Panc1 (cell line): ENCODE results near the gene KANK4. TPM values are rescaled to one million over a fixed set of nuclear protein-coding genes. Genes with fewer than 3 reads are reported as not detected.

Experiments used
- ATAC-seq: fragments of 200-7000 bp; cut with Tn5 transposase; 2 replicates; pipeline ENCODE4 v1.9.1; 2020; ENCODE audit warnings: mild to moderate bottlenecking, moderate library complexity
- BruUV-seq: library from RNA; stranded (reverse); fragments of 400-500 nt; replicated peaks from 2 replicates; lab custom pipeline; 2021; lab: Mats Ljungman, UMichigan
- CTCF ChIA-PET: fragments of 300-600 bp; sonication (Branson Sonifier 250); formaldehyde crosslinking; loops from one replicate; lab custom pipeline; 2022; ENCODE audit warnings: antibody characterized with exemption; lab: Charles Lee
- POLR2A ChIA-PET: fragments of 300-600 bp; sonication (Branson Sonifier 250); formaldehyde crosslinking; loops from one replicate; lab custom pipeline; 2022; ENCODE audit warnings: antibody characterized with exemption; lab: Charles Lee
- DNase-seq: peaks from one replicate; pipeline ENCODE4 v3.0.0-alpha.2; 2010; ENCODE audit warnings: low read depth, low spot score
- H3K27ac ChIP-seq: 2 replicates; pipeline ENCODE4 v1.5.1; 2011; ENCODE audit warnings: mild to moderate bottlenecking, low read length, inconsistent platforms
- H3K27me3 ChIP-seq: fragments of 200-500 bp; sonication (Bioruptor generic); 2 replicates; pipeline ENCODE4 v1.6.0; 2014; ENCODE audit warnings: low read length, inconsistent platforms; ENCODE audit not compliant: control insufficient read depth, insufficient read depth
- H3K36me3 ChIP-seq: fragments of 200-500 bp; sonication (Bioruptor generic); 2 replicates; pipeline ENCODE4 v1.5.1; 2014; ENCODE audit warnings: inconsistent platforms, mild to moderate bottlenecking, low read length, moderate library complexity; ENCODE audit not compliant: control insufficient read depth, insufficient read depth
- H3K4me1 ChIP-seq: 2 replicates; pipeline ENCODE4 v1.5.1; 2011; ENCODE audit warnings: inconsistent platforms, mild to moderate bottlenecking, low read length, moderate library complexity; ENCODE audit not compliant: control insufficient read depth, insufficient read depth
- H3K4me3 ChIP-seq, 2 experiments: 2 replicates each; pipeline ENCODE4 v1.5.1; 2011 to 2012; ENCODE audit warnings: low read depth in 2 of 2, low read length in 2 of 2, mild to moderate bottlenecking in 2 of 2, inconsistent platforms in 1 of 2, moderate library complexity in 1 of 2
- H3K9me3 ChIP-seq: fragments of 200-500 bp; sonication (Bioruptor generic); 2 replicates; pipeline ENCODE4 v1.5.1; 2014; ENCODE audit warnings: low read depth, mild to moderate bottlenecking, inconsistent platforms, low read length, moderate library complexity; ENCODE audit not compliant: control insufficient read depth, insufficient read depth
- CTCF ChIP-seq: fragments of 450-650 bp; IDR thresholded peaks from 2 replicates; pipeline ENCODE4 v1.5.1; 2017; ENCODE audit warnings: mild to moderate bottlenecking
- POLR2AphosphoS5 ChIP-seq: IDR thresholded peaks from 2 replicates; pipeline ENCODE4 v1.6.1; 2012; ENCODE audit warnings: mild to moderate bottlenecking, low read depth, low read length, moderate library complexity
- REST ChIP-seq, 2 experiments: IDR thresholded peaks; 2 replicates each; pipeline ENCODE4 v1.6.1; 2011 to 2012; ENCODE audit warnings: low read depth in 2 of 2, control low read depth in 1 of 2, low read length in 1 of 2, mild to moderate bottlenecking in 1 of 2, moderate library complexity in 1 of 2; ENCODE audit not compliant: insufficient read depth in 1 of 2
- SIN3A ChIP-seq: IDR thresholded peaks from 2 replicates; pipeline ENCODE4 v1.6.1; 2012; ENCODE audit warnings: low read depth, mild to moderate bottlenecking, low read length, moderate library complexity, borderline replicate concordance; ENCODE audit not compliant: insufficient read depth
- TCF7L2 ChIP-seq: IDR thresholded peaks from 2 replicates; pipeline ENCODE4 v1.6.1; 2011; ENCODE audit warnings: mild to moderate bottlenecking, low read depth, low read length, inconsistent platforms
- in situ Hi-C: cut with HindIII; loops from 2 replicates; pipeline ENCODE4 v1.10.0; 2016; ENCODE audit warnings: low sequenced_read_pairs, low pct_unique_long_range_greater_than_20kb
- intact Hi-C: fragments of 100-400 bp; cut with micrococcal nuclease; formaldehyde crosslinking; loops from one replicate; pipeline ENCODE4 v1.10.0; 2022; ENCODE audit not compliant: unreplicated experiment
- total RNA-seq: library from RNA; stranded (reverse); gene quantifications from one replicate; pipeline ENCODE4 v1.2.1, GENCODE V29; 2021; ENCODE audit not compliant: unreplicated experiment

The KANK4 gene
- total RNA-seq, 1 experiment from 2014 or later: 0.18 TPM

- TF ChIP-seq TCF7L2 (no peak), REST (IDR thresholded peaks at IDR 0.05; ENCODE audit: insufficient read depth in 1 of 2, low read depth in 2 of 2, low read length in 1 of 2) (no peak), POLR2AphosphoS5 (no peak), CTCF (no peak), SIN3A (no peak)
- Histone ChIP-seq H3K4me1 (peaks cover 3% of the 10 kb centered on the region; the same call in 1 of the 2 replicates), H3K4me3 (no peak overlapping the region), H3K36me3 (no peaks in the 10 kb centered on the region), H3K27ac (no peak overlapping the region), H3K9me3 (no peaks in the 10 kb centered on the region), H3K27me3 (0 out of 2 replicates have a peak, but pooled peaks cover 3% of the 10 kb centered on the region)
- DNase-seq (no peak), ATAC-seq (no peak)
- no TSS peak for BruUV-seq
- POLR2A ChIA-PET: no interaction called here
- intact Hi-C loops: no loop called here
- CTCF ChIA-PET: no interaction called here
- in situ Hi-C loops: no loop called here
These were observed 44.4 kb downstream of the KANK4 start for GRCh38 chr1:62274496-62275485.

- no TSS peak for BruUV-seq
- Histone ChIP-seq H3K9me3 (no peaks in the 10 kb centered on the region), H3K4me3 (no peak overlapping the region), H3K27me3 (no peaks in the 10 kb centered on the region), H3K4me1 (peaks cover 3% of the 10 kb centered on the region; the same call in 1 of the 2 replicates), H3K36me3 (no peaks in the 10 kb centered on the region), H3K27ac (no peak overlapping the region)
- intact Hi-C loops (no loop called here), in situ Hi-C loops (no loop called here)
- POLR2A ChIA-PET: no interaction called here
- TF ChIP-seq SIN3A (no peak), REST (IDR thresholded peaks at IDR 0.05; ENCODE audit: insufficient read depth in 1 of 2, low read depth in 2 of 2, low read length in 1 of 2) (no peak), CTCF (no peak), TCF7L2 (no peak), POLR2AphosphoS5 (no peak)
- CTCF ChIA-PET: no interaction called here
- no peak for ATAC-seq
- no peak for DNase-seq
These were observed 45.3 kb downstream of the KANK4 start for GRCh38 chr1:62273953-62274352.
